GM23338 (cell line): ENCODE results near the gene TYMP.
A peak's percentile ranks its signal among the peaks of the same experiment; 100 is the strongest.

Source experiments
- CTCF ChIP-seq, 2 experiments: fragments of 200-600 bp in 1 of 2; sonication (generic) in 1 of 2; conservative IDR thresholded peaks; 2 replicates each; pipeline versions ENCODE4 v1.5.1 to v1.6.1; 2016 to 2017; ENCODE audit warnings: antibody characterized with exemption in 2 of 2, low read depth in 2 of 2, mild to moderate bottlenecking in 2 of 2, moderate library complexity in 1 of 2
- EZH2 ChIP-seq: fragments of 200-600 bp; sonication (generic); IDR thresholded peaks from one replicate; pipeline ENCODE4 v1.8.0; 2017; ENCODE audit warnings: antibody characterized with exemption, mild to moderate bottlenecking, low read depth; ENCODE audit not compliant: unreplicated experiment
- POLR2AphosphoS5 ChIP-seq: IDR thresholded peaks from 2 replicates; pipeline ENCODE4 v1.6.1; 2016; ENCODE audit warnings: antibody characterized with exemption, low read depth
- REST ChIP-seq: IDR thresholded peaks from one replicate; pipeline ENCODE4 v1.6.1; 2018; ENCODE audit warnings: antibody characterized with exemption; ENCODE audit not compliant: unreplicated experiment

- TF ChIP-seq CTCF (conservative IDR thresholded peaks at IDR 0.05; ENCODE audit: low read depth in 2 of 2) (no peak), EZH2 (peak; percentile 44), POLR2AphosphoS5 (no peak), REST (no peak)
Observed at GRCh38 chr22:50481045-50481439, 48.8 kb downstream of the TYMP start.
